Heart right ventricle (tissue), 16 donors: Measurements from ENCODE around the gene TP63. TPM values are rescaled to one million over a fixed set of nuclear protein-coding genes. Genes with fewer than 3 reads are reported as not detected.
A peak's percentile ranks its signal among the peaks of the same experiment; 100 is the strongest.

Experiments used
- ATAC-seq, 8 donors: fragments of 200-7000 bp; cut with Tn5 transposase; one replicate each; pipeline ENCODE4 v1.9.1; 2020; ENCODE audit warnings: mild to moderate bottlenecking in 8 of 8, moderate library complexity in 8 of 8, moderate number of reproducible peaks in 1 of 8
- DNase-seq, 2 donors: peaks; one replicate each; pipeline ENCODE4 v3.0.0-alpha.2; 2020
- H3K27ac ChIP-seq, 10 donors: fragments of 200-600 bp; sonication (generic) in 2 of 10; one replicate each; pipeline versions ENCODE4 v1.5.0 to v1.8.0; 2020 to 2022; ENCODE audit warnings: mild to moderate bottlenecking in 3 of 10
- H3K27me3 ChIP-seq, 7 donors: fragments of 200-600 bp; one replicate each; pipeline ENCODE4 v1.8.0; 2021 to 2022; ENCODE audit warnings: mild to moderate bottlenecking in 2 of 7
- H3K36me3 ChIP-seq, 9 donors: fragments of 200-600 bp; sonication (generic) in 1 of 9; one replicate each; pipeline versions ENCODE4 v1.5.0 to v1.8.0; 2020 to 2022; ENCODE audit warnings: mild to moderate bottlenecking in 2 of 9
- H3K4me1 ChIP-seq, 9 donors: fragments of 200-600 bp; sonication (generic) in 1 of 9; one replicate each; pipeline versions ENCODE4 v1.5.0 to v1.8.0; 2020 to 2022; ENCODE audit warnings: mild to moderate bottlenecking in 4 of 9
- H3K4me3 ChIP-seq, 10 donors: fragments of 200-600 bp; sonication (generic) in 2 of 10; one replicate each; pipeline versions ENCODE4 v1.5.0 to v1.8.0; 2020 to 2022; ENCODE audit warnings: mild to moderate bottlenecking in 7 of 10, moderate library complexity in 2 of 10
- H3K9me3 ChIP-seq, 11 donors: fragments of 200-600 bp in 10 of 11; sonication (generic) in 2 of 11; one replicate each; pipeline versions ENCODE4 v1.5.0 to v1.8.0; 2013 to 2022; ENCODE audit warnings: mild to moderate bottlenecking in 2 of 11, control low read depth in 1 of 11, moderate library complexity in 1 of 11
- CTCF ChIP-seq, 9 donors: fragments of 200-600 bp; sonication (generic) in 2 of 9; IDR thresholded peaks; one replicate each; pipeline versions ENCODE4 v1.5.0 to v1.8.0; 2021 to 2022; ENCODE audit warnings: antibody characterized with exemption in 9 of 9, mild to moderate bottlenecking in 5 of 9, moderate library complexity in 1 of 9
- WGBS, 2 donors: extraction: QIAGEN DNeasy Blood & Tissue Kit; methylation state at CpG; one replicate each; pipeline ENCODE4 v1.1.7; 2013; ENCODE audit warnings: inconsistent platforms in 1 of 2; 5-methylcytosine and 5-hydroxymethylcytosine counted together
- intact Hi-C, 10 donors: fragments of 100-400 bp; cut with DNase I; formaldehyde crosslinking; loops; one replicate each; pipeline versions ENCODE4 v1.11.1 to v1.14.2; 2022
- polyA plus RNA-seq, 2 donors: library from polyadenylated mRNA; stranded (reverse); fragments of 200-250 nt; gene quantifications; one replicate each; pipeline ENCODE4 v1.2.3, GENCODE V29; 2013
- total RNA-seq, 10 donors: library from RNA; stranded (reverse); fragmentation: NEBNext Ultra II Directional in 3 of 10; extraction: Animal tissue kit (Norgen Biotek cat#: 25700) in 3 of 10; gene quantifications; one replicate each; pipeline versions ENCODE4 v1.2.1 to v1.2.4, GENCODE V29; 2021 to 2023
- donor health status: Arrhythmogenic right ventricular cardiomyopathy.
- donor health status: ischemic (EF 13 %, LVEDD 7.1; RV severe dilation, severe dysfunction).
- donor health status: healthy with polysubstance abuse.
- donor health status: DM: no; HTN: yes; CAD: no.
- donor health status: DM: no; HTN: no; CAD: no.
- donor health status: ischemic (EF 25% LVEDD 6.9; RV normal size, moderate dysfunction).
- donor health status: ischemic (EF 25% LVEDD 5.7; RV mildly dilated, moderate dysfunction).
- donor health status: healthy.
- donor health status: DM: yes; HTN: yes; CAD: no.
- donor health status: Ischemic cardiomyopathy.
- donor health status: ischemic (EF 35%, LVEDD 5.7; RV mildly dilated, moderate dysfunction).
- donor health status: nonischemic (EF 11% LVEDD 7.7; RV severe dilation, severe dysfunction).
- donor health status: DM: yes; HTN: yes; CAD: no.
- donor health status: PGD.
- donor health status: ischemic (EF 29% LVEDD 5.4; RV normal size, mild dysfunction).
- donor health status: nonischemic (EF 23%, LVEDD 6.1; RV moderate dilation, normal function).

TP63 gene
- total and polyA plus RNA-seq, 12 donors = 0.07 to 1.5 (median 0.49) TPM

- Histone ChIP-seq H3K27ac (peak overlapping the region in 3 of 10 donors; percentile 0 to 61 (median 6)), H3K36me3 (no peaks in the 10 kb centered on the region), H3K27me3 (no peaks in the 10 kb centered on the region), H3K4me3 (no peak overlapping the region), H3K4me1 (peaks cover 0 to 23% (median 9%) of the 10 kb centered on the region in 9 donors), H3K9me3 (no peaks in the 10 kb centered on the region)
- TF ChIP-seq CTCF (IDR thresholded peaks at IDR 0.05) = no peak
- intact Hi-C loops = no loop called here
- DNase-seq (peak in 1 of 2 donors; percentile 64), ATAC-seq (peak; percentile 50 to 96 (median 93))
Observed at GRCh38 chr3:189710620-189711402, 79.6 kb downstream of the TP63 start.

- H3K4me1 ChIP-seq = peaks cover 0 to 23% (median 9%) of the 10 kb centered on the region in 9 donors
Observed at GRCh38 chr3:189712906-189713483, 81.8 kb downstream of the TP63 start.

GRCh38 chr3:189714991-189715961 is 84.1 kb downstream of the TP63 start:
- H3K27ac ChIP-seq = no peak overlapping the region
- H3K36me3 ChIP-seq = no peaks in the 10 kb centered on the region
- H3K9me3 ChIP-seq = no peaks in the 10 kb centered on the region
- 61 to 65% methylated on average over 5 of the region's 5 CpGs for WGBS, 2 donors
- DNase-seq (no peak), ATAC-seq (peak in 2 of 8 donors; percentile 27 to 32)
- intact Hi-C loops = no loop called here
- TF ChIP-seq CTCF (IDR thresholded peaks at IDR 0.05) = no peak
- no peak overlapping the region for H3K4me3 ChIP-seq
- no peaks in the 10 kb centered on the region for H3K27me3 ChIP-seq
- peaks cover 0 to 19% (median 9%) of the 10 kb centered on the region in 9 donors for H3K4me1 ChIP-seq

More at GRCh38 chr3:189712906-189713483, 81.8 kb downstream of the TP63 start:
- H3K4me3 ChIP-seq = no peak overlapping the region
- no peaks in the 10 kb centered on the region for H3K27me3 ChIP-seq
- H3K36me3 ChIP-seq = no peaks in the 10 kb centered on the region
- no peak for ATAC-seq
- no peak for DNase-seq
- no peak for TF ChIP-seq CTCF (IDR thresholded peaks at IDR 0.05)
- intact Hi-C loops = no loop called here
- H3K27ac ChIP-seq = no peak overlapping the region
- H3K9me3 ChIP-seq = no peaks in the 10 kb centered on the region
- WGBS, 2 donors = 67 to 71% methylated on average over 2 of the region's 2 CpGs

GRCh38 chr3:189718215-189718614 is 87.0 kb downstream of the TP63 start:
- Histone ChIP-seq H3K36me3 (no peaks in the 10 kb centered on the region), H3K27me3 (no peaks in the 10 kb centered on the region), H3K9me3 (no peaks in the 10 kb centered on the region), H3K4me1 (peaks cover 0 to 9% (median 0%) of the 10 kb centered on the region in 9 donors), H3K27ac (no peak overlapping the region), H3K4me3 (no peak overlapping the region)
- DNase-seq (no peak), ATAC-seq (no peak)
- 85 to 88% methylated on average over 4 of the region's 4 CpGs for WGBS, 2 donors
- intact Hi-C loops = no loop called here
- TF ChIP-seq CTCF (IDR thresholded peaks at IDR 0.05) = no peak
